Peyer's patch (tissue), 4 donors: ENCODE measurements around the gene EMID1. TPM values are rescaled to one million over a fixed set of nuclear protein-coding genes. Genes with fewer than 3 reads are reported as not detected.

ENCODE experiments used
- DNase-seq, 3 donors: peaks; one replicate each; pipeline ENCODE4 v3.0.0-alpha.2; 2017 to 2019
- H3K27ac ChIP-seq, 4 donors: fragments of 200-600 bp; sonication (generic); one replicate each; pipeline ENCODE4 v1.5.1; 2016 to 2019
- H3K27me3 ChIP-seq, 2 donors: fragments of 200-600 bp; sonication (generic); one replicate each; pipeline ENCODE4 v1.5.1; 2019
- H3K36me3 ChIP-seq, 3 donors: fragments of 200-600 bp; sonication (generic); one replicate each; pipeline ENCODE4 v1.5.1; 2016 to 2019
- H3K4me1 ChIP-seq, 4 donors: fragments of 200-600 bp; sonication (generic); one replicate each; pipeline ENCODE4 v1.5.1; 2016 to 2019
- H3K4me3 ChIP-seq, 4 donors: fragments of 200-600 bp; sonication (generic); 1 replicate in 3 of 4; 2 replicates in 1 of 4; pipeline ENCODE4 v1.5.1; 2016 to 2019; ENCODE audit warnings: mild to moderate bottlenecking in 1 of 4
- H3K9me3 ChIP-seq, 4 donors: fragments of 200-600 bp; sonication (generic); one replicate each; pipeline ENCODE4 v1.5.1; 2016 to 2019; ENCODE audit warnings: mild to moderate bottlenecking in 1 of 4
- CTCF ChIP-seq, 6 experiments: fragments of 450-650 bp in 4 of 6; fragments of 200-600 bp in 2 of 6; sonication (generic) in 1 of 6; IDR thresholded peaks; one replicate each; pipeline ENCODE4 v1.5.1; 2017 to 2019; ENCODE audit warnings: antibody characterized with exemption in 6 of 6, mild to moderate bottlenecking in 3 of 6, moderate library complexity in 1 of 6
- POLR2A ChIP-seq, 2 donors: fragments of 450-650 bp; IDR thresholded peaks; one replicate each; pipeline ENCODE4 v1.5.1; 2017; ENCODE audit warnings: antibody characterized with exemption in 2 of 2, mild to moderate bottlenecking in 2 of 2, moderate library complexity in 2 of 2
- small RNA-seq, 2 donors: library from RNA; depleted of rRNA; stranded (forward); fragments of <200 nt; gene quantifications; one replicate each; pipeline ENCODE3, GENCODE V24; 2016
- total RNA-seq, 4 donors: library from RNA; depleted of rRNA; stranded (reverse); fragments of >200 nt; gene quantifications; one replicate each; pipeline ENCODE4 v1.1.0, GENCODE V29; 2016

The EMID1 gene
- total RNA-seq, 4 donors from 2014 or later, result 1.9 to 7.1 (median 4.2) TPM

DNA sequence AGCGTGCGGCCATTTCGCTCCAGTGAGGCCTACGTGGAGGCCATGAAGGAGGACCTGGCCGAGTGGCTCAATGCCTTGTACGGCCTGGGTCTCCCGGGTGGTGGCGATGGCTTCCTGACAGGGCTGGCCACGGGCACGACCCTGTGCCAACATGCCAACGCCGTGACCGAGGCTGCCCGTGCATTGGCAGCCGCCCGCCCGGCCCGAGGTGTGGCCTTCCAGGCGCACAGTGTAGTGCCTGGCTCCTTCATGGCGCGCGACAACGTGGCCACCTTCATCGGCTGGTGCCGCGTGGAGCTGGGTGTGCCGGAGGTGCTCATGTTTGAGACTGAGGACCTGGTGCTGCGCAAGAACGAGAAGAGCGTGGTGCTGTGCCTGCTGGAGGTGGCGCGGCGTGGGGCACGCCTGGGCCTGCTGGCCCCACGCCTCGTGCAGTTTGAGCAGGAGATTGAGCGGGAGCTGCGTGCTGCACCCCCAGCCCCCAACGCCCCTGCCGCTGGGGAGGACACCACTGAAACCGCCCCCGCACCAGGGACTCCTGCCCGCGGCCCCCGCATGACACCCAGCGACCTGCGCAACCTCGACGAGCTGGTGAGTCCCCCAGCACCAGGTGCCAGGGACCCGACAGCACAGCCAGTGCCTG is 102.6 kb downstream of the EMID1 start:
- TF ChIP-seq POLR2A (IDR thresholded peaks at IDR 0.05) (no peak), CTCF (IDR thresholded peaks at IDR 0.05) (no peak)
- H3K9me3 ChIP-seq, result no peaks in the 10 kb centered on the region
- peaks cover 8 to 56% (median 25%) of the 10 kb centered on the region in 4 donors for H3K4me1 ChIP-seq
- peak overlapping the region in 3 of 4 donors; percentile 42 to 90 (median 86) for H3K27ac ChIP-seq
- peak in 1 of 3 donors; percentile 47 for DNase-seq
- H3K4me3 ChIP-seq, result peak overlapping the region in 2 of 4 donors; percentile 85 to 86
- H3K36me3 ChIP-seq, result no peaks in the 10 kb centered on the region
- no peaks in the 10 kb centered on the region for H3K27me3 ChIP-seq

GRCh38 chr22:29308791-29309262 is 103.1 kb downstream of the EMID1 start:
- DNase-seq, result peak in 1 of 3 donors; percentile 63
- H3K27me3 ChIP-seq, result no peaks in the 10 kb centered on the region
- H3K4me3 ChIP-seq, result peak overlapping the region in 2 of 4 donors; percentile 85 to 86
- peaks cover 14 to 59% (median 28%) of the 10 kb centered on the region in 4 donors for H3K4me1 ChIP-seq
- H3K27ac ChIP-seq, result peak overlapping the region in 3 of 4 donors; percentile 42 to 86 (median 54)
- no peak for TF ChIP-seq POLR2A (IDR thresholded peaks at IDR 0.05)
- TF ChIP-seq CTCF (IDR thresholded peaks at IDR 0.05), result no peak
- no peaks in the 10 kb centered on the region for H3K9me3 ChIP-seq
- H3K36me3 ChIP-seq, result no peaks in the 10 kb centered on the region

Small RNA genes lying within 50 kb of the gene (small RNA-seq; reads per million reads assigned to genes)
- gene RNU6-1219P, result 0 reads per million in 2 donors

Other genes with a start within 250 kb of the EMID1 start
- not detected for gene C22orf31, start 144.1 kb upstream of the EMID1 start, total RNA-seq
- gene KREMEN1, start 132.9 kb upstream of the EMID1 start, total RNA-seq, result 10 to 100 TPM in 3 of 4 donors, 1 to 10 TPM in 1; 8.2 to 32.2 (median 16.1) TPM
- 10 to 100 TPM; 25.4 to 47.2 (median 36.2) TPM for gene RHBDD3, start 62.1 kb downstream of the EMID1 start, total RNA-seq
- 100 to 1,000 TPM; 186 to 444 (median 276) TPM for gene EWSR1, start 62.4 kb downstream of the EMID1 start, total RNA-seq
- 10 to 100 TPM; 20.6 to 63.1 (median 35.6) TPM for gene GAS2L1, start 100.8 kb downstream of the EMID1 start, total RNA-seq
- 1 to 10 TPM in 2 of 4 donors, under 1 TPM in 1, not detected in 1; 0.85 to 9.0 (median 5.6) TPM for gene RASL10A, start 109.8 kb downstream of the EMID1 start, total RNA-seq
- gene AP1B1, start 182.7 kb downstream of the EMID1 start, total RNA-seq, result 100 to 1,000 TPM; 109 to 135 (median 124) TPM
- gene RFPL1, start 232.7 kb downstream of the EMID1 start, total RNA-seq, result not detected